Caco-2 (cell line): ENCODE results near the gene FOSL2. TPM values are rescaled to one million over a fixed set of nuclear protein-coding genes. Genes with fewer than 3 reads are reported as not detected.

Experiments used
- BruUV-seq: library from RNA; stranded (reverse); fragments of 400-500 nt; replicated peaks from 2 replicates; lab custom pipeline; 2021; lab: Mats Ljungman, UMichigan
- CTCF ChIA-PET: fragments of 300-600 bp; sonication (Branson Sonifier 250); formaldehyde crosslinking; loops from one replicate; lab custom pipeline; 2022; ENCODE audit warnings: antibody characterized with exemption; lab: Charles Lee
- POLR2A ChIA-PET: fragments of 300-600 bp; sonication (Branson Sonifier 250); formaldehyde crosslinking; loops from one replicate; lab custom pipeline; 2022; ENCODE audit warnings: antibody characterized with exemption; lab: Charles Lee
- DNase-seq, 2 experiments: peaks; one replicate each; pipeline versions ENCODE4 v3.0.0 to v3.0.0-alpha.2; 2020 to 2022
- H3K27me3 ChIP-seq: replicated peaks from 2 replicates; pipeline ENCODE4 v1.6.0; 2011; ENCODE audit warnings: low read length; ENCODE audit not compliant: control insufficient read depth, insufficient read depth
- H3K36me3 ChIP-seq: 2 replicates; pipeline ENCODE4 v1.5.1; 2011; ENCODE audit warnings: low read length; ENCODE audit not compliant: control insufficient read depth, insufficient read depth
- H3K4me1 ChIP-seq: fragments of 250-450 bp; sonication (Bioruptor Pico); 2 replicates; pipeline ENCODE4 v1.5.1; 2020; ENCODE audit warnings: mild to moderate bottlenecking
- H3K4me3 ChIP-seq: 2 replicates; pipeline ENCODE4 v1.5.1; 2011; ENCODE audit warnings: low read depth, mild to moderate bottlenecking, control low read depth, low read length
- H3K9me3 ChIP-seq: fragments of 250-450 bp; sonication (Bioruptor Pico); 2 replicates; pipeline ENCODE4 v1.5.1; 2020; ENCODE audit warnings: mild to moderate bottlenecking, moderate library complexity
- H3K27ac Mint-ChIP-seq: one replicate; pipeline ENCODE4 v1.8.0; 2022; ENCODE audit warnings: mixed read lengths; ENCODE audit not compliant: unreplicated experiment
- H3K27me3 Mint-ChIP-seq: one replicate; pipeline ENCODE4 v1.8.0; 2022; ENCODE audit warnings: mixed read lengths; ENCODE audit not compliant: insufficient read depth, unreplicated experiment
- H3K36me3 Mint-ChIP-seq: one replicate; pipeline ENCODE4 v1.8.0; 2022; ENCODE audit warnings: mild to moderate bottlenecking, mixed read lengths; ENCODE audit not compliant: insufficient read depth, unreplicated experiment
- H3K4me1 Mint-ChIP-seq: one replicate; pipeline ENCODE4 v1.8.0; 2022; ENCODE audit warnings: low read depth, mixed read lengths; ENCODE audit not compliant: unreplicated experiment
- H3K4me3 Mint-ChIP-seq: one replicate; pipeline ENCODE4 v1.8.0; 2022; ENCODE audit warnings: mild to moderate bottlenecking, moderate library complexity, mixed read lengths; ENCODE audit not compliant: unreplicated experiment
- H3K9me3 Mint-ChIP-seq: one replicate; pipeline ENCODE4 v1.8.0; 2022; ENCODE audit warnings: mixed read lengths; ENCODE audit not compliant: unreplicated experiment
- CTCF ChIP-seq, 2 experiments: fragments of 200-600 bp in 1 of 2; IDR thresholded peaks; 1 replicate in 1 of 2; 2 replicates in 1 of 2; pipeline versions ENCODE4 v1.5.1 to v1.8.0; 2011 to 2022; ENCODE audit warnings: antibody characterized with exemption in 1 of 2, control low read depth in 1 of 2, inconsistent platforms in 1 of 2, low read depth in 1 of 2, low read length in 1 of 2, mild to moderate bottlenecking in 1 of 2, moderate library complexity in 1 of 2; ENCODE audit not compliant: insufficient read depth in 1 of 2, severe bottlenecking in 1 of 2, unreplicated experiment in 1 of 2
- intact Hi-C: fragments of 100-400 bp; cut with micrococcal nuclease; formaldehyde crosslinking; loops from one replicate; pipeline ENCODE4 v1.10.0; 2022; ENCODE audit not compliant: unreplicated experiment
- total RNA-seq: library from RNA; stranded (reverse); gene quantifications from 2 replicates; pipeline ENCODE4 v1.2.3, GENCODE V29; 2022

The FOSL2 gene
- total RNA-seq, 1 experiment from 2014 or later: 64.6 TPM

GRCh38 chr2:28408764-28409599, 16.3 kb downstream of the FOSL2 start:
- Mint-ChIP-seq H3K9me3 (no peaks in the 10 kb centered on the region), H3K4me1 (peaks cover 6% of the 10 kb centered on the region), H3K36me3 (peaks cover 99% of the 10 kb centered on the region), H3K27ac (no peak overlapping the region), H3K27me3 (no peaks in the 10 kb centered on the region), H3K4me3 (no peak overlapping the region)
- H3K9me3 ChIP-seq: no peaks in the 10 kb centered on the region
- intact Hi-C loops: no loop called here
- H3K4me3 ChIP-seq: no peak overlapping the region
- CTCF ChIA-PET: interaction anchor here (0.9 kb wide), 1 partner anchor 10 kb away, joined by 5 read pairs; no protein-coding TSS in a partner anchor
- H3K36me3 ChIP-seq: peaks cover 13% of the 10 kb centered on the region
- H3K27me3 ChIP-seq: no peaks in the 10 kb centered on the region
- 0 out of 2 replicates have a peak, but pooled peaks cover 5% of the 10 kb centered on the region for H3K4me1 ChIP-seq
- no peak for DNase-seq
- no peak for TF ChIP-seq CTCF (IDR thresholded peaks at IDR 0.05; ENCODE audit: insufficient read depth in 1 of 2, low read depth in 1 of 2, low read length in 1 of 2, severe bottlenecking in 1 of 2, unreplicated experiment in 1 of 2)
- no TSS peak for BruUV-seq
- POLR2A ChIA-PET: no interaction called here

GRCh38 chr2:28411166-28411755, 18.6 kb downstream of the FOSL2 start:
- TF ChIP-seq CTCF (IDR thresholded peaks at IDR 0.05; ENCODE audit: insufficient read depth in 1 of 2, low read depth in 1 of 2, low read length in 1 of 2, severe bottlenecking in 1 of 2, unreplicated experiment in 1 of 2): no peak
- intact Hi-C loops: no loop called here
- Mint-ChIP-seq H3K36me3 (peaks cover 100% of the 10 kb centered on the region), H3K27me3 (no peaks in the 10 kb centered on the region), H3K4me3 (no peak overlapping the region), H3K9me3 (no peaks in the 10 kb centered on the region), H3K27ac (peak overlapping the region; percentile 42), H3K4me1 (peaks cover 6% of the 10 kb centered on the region)
- no peak for DNase-seq
- POLR2A ChIA-PET: no interaction called here
- H3K9me3 ChIP-seq: no peaks in the 10 kb centered on the region
- CTCF ChIA-PET: no interaction called here
- H3K27me3 ChIP-seq: no peaks in the 10 kb centered on the region
- H3K36me3 ChIP-seq: peaks cover 11% of the 10 kb centered on the region
- H3K4me3 ChIP-seq: no peak overlapping the region
- 0 out of 2 replicates have a peak, but pooled peaks cover 5% of the 10 kb centered on the region for H3K4me1 ChIP-seq
- BruUV-seq: no TSS peak

GRCh38 chr2:28411956-28412609, 19.4 kb downstream of the FOSL2 start:
- no peaks in the 10 kb centered on the region for H3K9me3 ChIP-seq
- Mint-ChIP-seq H3K4me3 (no peak overlapping the region), H3K9me3 (no peaks in the 10 kb centered on the region), H3K27me3 (no peaks in the 10 kb centered on the region), H3K4me1 (peaks cover 6% of the 10 kb centered on the region), H3K36me3 (peaks cover 100% of the 10 kb centered on the region), H3K27ac (no peak overlapping the region)
- POLR2A ChIA-PET: no interaction called here
- CTCF ChIA-PET: interaction anchor here (0.9 to 1.7 kb wide), 2 partner anchors 596 to 708 kb away, joined by 3 to 5 read pairs; no protein-coding TSS in a partner anchor
- H3K27me3 ChIP-seq: no peaks in the 10 kb centered on the region
- H3K4me3 ChIP-seq: no peak overlapping the region
- peaks cover 12% of the 10 kb centered on the region for H3K36me3 ChIP-seq
- intact Hi-C loops: no loop called here
- BruUV-seq: no TSS peak
- no peak for TF ChIP-seq CTCF (IDR thresholded peaks at IDR 0.05; ENCODE audit: insufficient read depth in 1 of 2, low read depth in 1 of 2, low read length in 1 of 2, severe bottlenecking in 1 of 2, unreplicated experiment in 1 of 2)
- H3K4me1 ChIP-seq: 0 out of 2 replicates have a peak, but pooled peaks cover 8% of the 10 kb centered on the region
- DNase-seq: no peak
